Endometrium (tissue), 2 donors: ENCODE results near the gene PRSS21.

Experiments
- FAIRE-seq: peaks from 2 replicates; lab custom pipeline; 2012; peaks lifted over from hg19 to GRCh38; lab: Jason Lieb, UNC
- donor health status: control.
- donor health status: control.

Gene PRSS21

DNA sequence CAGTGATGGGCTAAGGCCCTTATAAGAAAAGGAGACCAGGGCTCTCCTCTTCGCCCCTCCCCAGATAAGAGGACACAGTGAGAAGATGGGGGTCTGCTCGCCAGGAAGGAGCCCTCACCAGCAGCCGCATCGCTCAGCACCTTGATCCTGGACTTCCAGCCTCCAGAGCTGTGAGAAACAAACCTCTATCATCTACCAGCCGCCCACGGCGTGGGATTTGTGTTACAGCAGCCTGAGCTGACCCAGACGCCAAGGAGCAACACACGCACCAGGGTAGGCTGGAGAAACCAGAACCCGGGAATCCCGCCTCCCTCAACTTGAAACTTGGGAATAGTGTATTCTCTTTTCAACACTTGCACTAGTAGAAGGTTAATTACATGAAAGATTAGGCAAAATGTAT lies 8.9 kb downstream of the PRSS21 start:
- no peak for FAIRE-seq

DNA sequence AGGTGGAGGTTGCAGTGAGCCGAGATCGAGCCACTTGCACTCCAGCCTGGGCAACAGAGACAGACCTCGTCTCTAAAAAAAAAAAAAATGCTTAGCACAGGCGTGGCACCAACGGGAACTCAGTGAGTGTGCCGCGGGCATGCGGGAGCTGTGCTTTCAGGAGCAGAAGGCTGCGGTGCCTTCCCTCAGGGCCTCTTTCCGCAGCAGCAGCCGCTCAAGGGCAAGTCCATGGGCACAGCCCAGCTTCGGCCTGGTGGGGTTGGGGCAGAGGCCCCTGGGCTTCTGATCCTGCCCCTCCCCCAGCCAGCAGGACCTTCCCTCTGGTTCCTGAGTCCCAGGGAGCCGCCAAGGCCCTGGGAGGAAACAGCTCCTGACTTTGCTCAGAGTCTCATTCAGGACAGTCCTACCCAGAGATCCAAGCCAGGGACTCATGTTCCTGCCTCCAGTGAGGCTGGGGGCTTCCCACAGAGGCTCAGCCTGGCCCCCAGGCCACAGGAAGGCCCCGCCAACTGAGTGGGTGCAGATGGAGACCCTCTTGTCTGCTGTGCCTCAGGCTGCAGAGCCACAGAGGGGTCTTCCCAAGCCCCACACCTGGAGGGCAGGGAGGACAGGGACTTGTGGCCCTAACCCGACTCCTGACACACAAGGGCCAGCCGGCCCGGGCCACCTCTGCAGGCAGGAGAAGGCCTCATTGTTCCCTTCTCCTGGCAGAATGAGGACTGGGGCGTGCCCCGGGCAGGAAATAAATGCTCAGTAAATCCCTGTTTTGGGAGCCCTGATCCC lies 9.7 kb downstream of the PRSS21 start:
- FAIRE-seq: no peak

DNA sequence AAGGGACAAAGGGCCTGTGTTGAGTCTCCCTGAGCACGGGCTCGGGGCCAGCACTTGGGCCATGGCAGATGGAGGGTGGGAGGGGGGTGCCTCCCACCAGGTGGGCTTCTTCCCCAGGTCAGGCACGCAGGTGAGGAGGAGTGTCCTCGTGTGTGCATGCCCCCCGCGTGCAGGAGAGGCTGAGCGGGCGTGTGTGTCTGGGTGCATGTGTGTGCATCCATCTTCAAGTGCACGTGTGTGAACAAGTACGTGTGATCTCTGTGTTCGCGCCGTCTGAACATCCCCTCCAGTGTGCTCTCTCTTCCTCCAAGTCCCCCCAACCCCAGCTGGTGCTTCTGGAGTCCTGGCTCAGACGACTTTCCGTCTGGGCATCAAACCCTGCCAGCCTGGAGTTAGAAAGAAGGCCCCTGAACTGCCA lies 10.3 kb downstream of the PRSS21 start:
- FAIRE-seq: no peak

DNA sequence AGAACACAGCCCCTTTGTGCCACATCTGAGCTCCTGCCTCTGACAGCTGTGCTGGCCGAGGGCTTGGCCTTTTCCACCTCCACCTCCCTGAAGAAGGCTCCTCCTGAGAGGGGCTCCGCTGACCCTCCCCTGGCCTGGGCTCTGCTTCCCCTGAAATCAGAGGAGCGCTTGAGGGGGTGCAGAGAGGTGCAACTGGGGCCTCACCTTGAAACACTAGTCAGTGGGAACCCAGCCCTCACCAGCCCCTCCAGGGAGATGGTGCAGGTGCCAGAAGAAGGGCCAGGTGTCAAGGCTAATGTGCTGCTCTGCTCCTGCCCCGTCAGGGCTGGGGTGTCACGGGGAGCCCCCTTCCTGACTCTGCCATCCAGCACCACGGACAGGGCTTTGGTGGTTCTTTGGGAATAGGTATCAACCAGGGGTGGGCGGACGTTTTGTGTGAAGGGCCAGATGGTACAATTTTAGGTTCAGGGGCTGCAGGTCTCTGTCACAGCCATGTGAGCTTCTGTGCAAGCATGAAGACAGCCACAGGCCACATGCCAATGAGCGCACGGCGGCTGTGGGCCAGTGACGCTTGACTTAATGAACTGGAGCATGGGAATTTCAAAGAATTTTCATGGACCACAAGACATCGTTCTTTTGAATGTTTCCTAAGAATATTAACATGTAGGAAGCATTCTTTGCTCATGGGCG lies 10.9 kb downstream of the PRSS21 start:
- FAIRE-seq: no peak

DNA sequence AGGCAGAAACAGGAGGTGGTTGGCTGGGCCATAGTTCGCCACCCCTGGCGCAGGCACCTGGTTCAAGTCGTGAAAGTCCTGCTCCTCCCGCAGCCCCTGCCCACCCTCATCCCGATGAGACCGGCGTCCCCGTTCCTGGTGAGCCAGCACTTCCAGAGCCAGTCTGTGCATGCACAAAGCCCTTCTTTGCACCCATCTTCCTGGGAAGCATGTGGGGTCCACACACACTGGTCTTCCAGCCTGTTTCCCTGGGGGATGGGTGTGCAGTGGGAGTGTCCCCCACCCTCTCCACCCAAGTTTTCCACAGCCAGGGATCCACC lies 11.4 kb downstream of the PRSS21 start:
- FAIRE-seq: no peak

DNA sequence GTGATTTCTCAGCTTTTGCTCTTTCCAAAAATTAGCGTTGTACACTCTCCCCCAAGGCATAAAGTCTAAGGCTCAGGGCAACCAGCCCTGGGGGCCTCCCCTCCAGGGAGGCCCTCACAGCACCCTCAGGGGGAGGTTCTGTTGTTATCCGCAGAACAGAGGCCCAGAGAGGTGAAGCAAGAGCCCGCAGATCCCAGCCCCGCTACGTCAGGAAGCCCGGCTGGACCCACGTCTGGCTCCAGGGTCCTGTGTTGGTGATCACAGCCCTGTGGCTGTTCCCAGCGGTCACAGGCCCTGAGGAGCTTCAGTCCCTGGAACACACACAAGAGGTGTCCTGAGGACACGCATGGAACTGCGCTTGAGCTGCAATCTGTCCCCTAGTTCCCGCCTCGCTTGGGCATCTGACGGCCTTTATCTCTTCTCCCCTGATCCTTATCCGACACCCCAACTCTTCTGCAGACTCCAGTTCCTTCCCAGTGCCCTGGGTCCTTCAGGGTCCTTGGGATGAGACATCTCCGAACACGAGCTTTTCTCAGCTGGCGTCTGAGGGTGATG lies 11.9 kb downstream of the PRSS21 start:
- FAIRE-seq: no peak

DNA sequence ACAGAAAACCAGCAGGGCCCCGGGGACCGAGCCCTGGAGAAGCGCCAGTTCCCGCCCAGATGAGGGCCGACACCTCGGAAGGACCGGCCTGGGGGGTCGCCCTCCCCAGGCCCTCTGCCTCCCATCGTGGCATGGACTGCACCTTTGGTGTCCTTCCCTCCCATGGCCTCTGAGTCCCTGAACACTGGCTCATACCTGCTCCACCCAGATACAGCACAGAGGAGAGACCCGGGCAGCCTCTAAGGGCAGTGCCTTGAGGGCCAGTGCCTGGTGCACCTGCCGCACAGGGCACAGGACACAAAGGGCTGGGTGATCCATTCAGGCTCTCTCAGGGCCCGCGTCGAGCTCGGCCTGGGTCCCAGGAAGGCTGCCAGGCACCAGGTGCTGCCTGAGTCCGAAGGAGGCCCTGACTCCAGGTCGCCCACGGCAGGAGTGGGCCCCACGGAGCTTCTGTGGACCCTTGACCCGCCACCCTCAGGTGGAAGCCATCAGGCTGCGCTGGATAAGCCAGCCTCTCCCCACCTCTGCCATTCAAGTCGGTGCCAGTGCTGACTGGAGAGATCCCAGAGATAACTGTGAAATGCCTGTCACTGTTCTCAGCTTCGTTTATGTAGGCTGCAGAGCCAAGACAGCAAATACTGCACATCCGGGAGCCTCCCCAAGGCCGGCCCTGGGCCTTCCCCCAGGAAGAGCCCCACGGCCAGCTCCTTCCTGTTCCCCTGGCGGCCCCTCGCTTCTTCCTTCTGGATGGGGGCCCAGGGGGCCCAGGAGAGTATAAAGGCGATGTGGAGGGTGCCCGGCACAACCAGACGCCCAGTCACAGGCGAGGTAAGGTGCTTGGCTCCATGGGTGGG lies 12.7 kb downstream of the PRSS21 start, which contains the start of gene ZG16B:
Gene ZG16B (plus strand): TSS at position 803 of the 854 bp plus-strand sequence. CDS start 139 bp downstream, outside the sequence.
- FAIRE-seq: no peak

DNA sequence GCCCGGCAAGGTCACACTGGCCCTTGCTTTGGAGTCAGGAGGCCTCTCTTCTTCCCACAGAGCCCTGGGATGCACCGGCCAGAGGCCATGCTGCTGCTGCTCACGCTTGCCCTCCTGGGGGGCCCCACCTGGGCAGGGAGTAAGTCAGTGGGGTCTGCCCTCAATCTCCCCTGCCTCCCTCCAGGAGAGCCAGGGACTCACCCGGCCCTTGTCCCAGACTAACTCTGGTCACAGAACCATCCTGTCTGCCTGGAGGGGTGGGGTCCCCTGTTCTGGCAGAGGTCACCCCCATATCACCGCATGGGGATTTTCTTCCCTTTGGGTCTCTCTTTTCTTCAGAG lies 13.3 kb downstream of the PRSS21 start:
- FAIRE-seq: no peak

DNA sequence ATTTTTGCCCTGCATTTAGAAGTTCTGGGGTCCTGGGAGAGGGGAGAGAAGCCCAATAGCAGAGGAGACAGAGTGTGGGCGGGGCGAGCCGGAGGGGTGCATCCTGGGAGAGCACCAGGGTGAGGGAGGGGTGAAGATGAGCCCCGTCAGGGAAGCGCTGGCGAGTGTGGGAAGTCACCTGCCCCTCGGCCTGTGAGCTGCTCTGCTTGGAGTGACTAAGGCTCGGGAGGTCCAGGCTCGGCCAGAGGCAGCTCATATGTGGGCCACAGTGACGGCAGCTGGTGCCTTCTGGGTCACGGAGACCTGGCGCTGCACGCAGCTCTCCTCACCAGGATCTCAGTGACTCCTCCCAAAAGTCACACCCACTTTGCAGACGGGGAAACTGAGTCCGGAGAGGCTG lies 14.2 kb downstream of the PRSS21 start:
- no peak for FAIRE-seq

DNA sequence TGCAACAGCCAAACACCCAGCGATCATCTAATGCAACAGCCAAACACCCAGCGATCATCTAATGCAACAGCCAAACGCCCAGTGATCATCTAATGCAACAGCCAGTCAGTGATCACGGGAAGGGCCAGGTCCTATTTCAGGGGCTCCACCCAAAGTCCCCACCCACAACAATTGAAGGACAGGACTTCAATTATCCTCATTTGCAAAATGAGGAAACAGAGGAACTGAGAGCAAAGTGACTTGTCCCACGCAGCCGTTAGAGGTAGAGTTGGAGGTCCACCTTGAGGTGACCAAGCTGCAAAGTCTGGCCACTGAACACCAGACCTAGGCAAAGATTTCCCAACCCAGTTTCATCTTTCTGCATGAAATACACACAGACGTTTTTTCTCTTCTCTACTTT lies 16.7 kb downstream of the PRSS21 start:
- no peak for FAIRE-seq

DNA sequence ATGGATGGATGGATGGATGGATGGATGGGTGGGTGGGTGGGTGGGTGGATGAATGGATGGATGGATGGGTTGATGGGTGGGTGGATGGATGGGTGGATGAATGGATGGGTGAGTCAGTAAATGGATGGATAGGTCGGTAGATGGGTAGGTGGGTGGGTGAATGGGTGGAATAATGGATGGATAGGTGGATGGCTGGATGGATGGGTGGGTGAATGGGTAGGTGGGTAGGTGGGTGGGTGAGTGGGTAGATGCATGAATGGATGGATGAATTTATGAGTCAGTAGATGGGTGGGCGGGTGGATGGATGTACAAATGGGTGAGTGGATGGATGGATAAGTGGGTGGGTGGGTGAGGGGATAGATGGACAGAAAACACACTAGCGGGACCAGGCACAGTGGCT lies 17.9 kb downstream of the PRSS21 start:
- FAIRE-seq: no peak

DNA sequence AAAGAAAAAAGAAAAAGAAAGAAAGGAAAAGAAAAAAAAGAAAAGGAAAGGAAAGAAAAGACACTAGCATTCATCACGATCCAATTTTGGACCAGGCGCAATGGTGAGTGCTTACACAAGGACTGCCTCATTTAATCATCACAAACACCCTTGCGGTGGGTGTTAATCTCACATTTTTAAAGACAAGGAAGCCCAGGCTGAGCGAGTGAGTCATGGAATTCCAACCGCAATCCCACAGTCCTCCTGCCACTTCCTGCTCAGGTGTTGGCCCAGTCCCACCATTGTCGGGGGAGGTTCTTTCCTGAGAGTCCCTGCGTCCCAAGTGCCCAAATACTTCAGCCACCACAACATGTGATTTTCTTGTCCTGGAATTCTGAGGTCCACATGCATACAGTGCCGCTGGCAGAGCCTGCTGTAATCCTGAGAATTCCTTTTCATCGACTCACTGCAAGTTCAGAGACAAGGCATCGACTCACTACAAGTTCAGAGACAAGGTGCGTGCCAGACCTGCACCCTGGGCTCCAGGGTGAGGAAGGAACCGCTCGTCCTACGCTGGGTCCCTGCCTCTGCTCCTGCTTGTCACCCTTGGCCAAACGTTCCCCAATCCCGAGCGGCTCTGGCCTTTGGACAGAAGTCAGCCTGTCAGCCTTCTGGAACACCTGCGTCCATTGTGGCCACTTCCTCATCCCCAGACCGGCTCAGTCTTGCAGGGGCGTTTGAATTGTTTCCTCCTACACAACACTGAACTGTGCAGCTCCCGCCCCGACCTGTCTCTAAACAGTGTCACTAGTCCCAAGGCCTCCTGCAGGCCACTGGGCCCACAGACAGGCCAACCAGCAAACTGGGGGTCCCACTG lies 18.8 kb downstream of the PRSS21 start:
- no peak for FAIRE-seq

DNA sequence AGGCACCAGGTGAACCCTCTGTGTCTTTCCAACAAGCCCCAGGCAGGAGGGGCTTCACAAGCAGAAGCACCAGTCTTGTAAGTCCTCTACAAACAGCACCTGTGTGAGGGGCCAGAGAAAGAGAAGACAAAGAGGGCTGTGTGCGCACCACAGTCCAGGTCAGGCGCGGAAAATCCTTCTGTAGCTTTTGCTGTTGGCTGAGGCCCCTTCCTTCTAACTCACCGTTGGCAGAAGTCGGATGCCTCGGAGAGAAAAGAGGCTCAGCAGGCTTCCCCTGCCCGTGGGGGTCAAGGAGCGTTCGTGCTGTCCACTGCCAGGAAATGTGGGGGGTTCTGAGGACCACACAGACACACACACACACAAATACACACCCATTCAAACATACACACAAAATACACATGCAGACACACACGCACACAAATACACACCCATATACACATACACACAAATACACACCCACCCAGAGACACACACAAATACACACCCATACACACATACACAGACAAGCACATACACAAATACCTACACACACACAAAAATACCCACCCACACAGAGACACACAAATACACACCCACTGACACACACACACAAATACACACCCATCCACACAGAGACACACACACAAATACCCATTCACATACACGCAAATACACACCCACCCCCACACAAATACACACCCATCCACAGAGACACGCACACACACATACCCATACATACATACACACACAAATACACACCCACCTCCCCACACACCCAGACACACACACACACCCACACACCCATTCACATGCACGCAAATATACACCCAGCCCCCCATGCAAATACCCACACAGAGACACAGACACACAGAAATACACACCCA lies 19.8 kb downstream of the PRSS21 start:
- FAIRE-seq: no peak

DNA sequence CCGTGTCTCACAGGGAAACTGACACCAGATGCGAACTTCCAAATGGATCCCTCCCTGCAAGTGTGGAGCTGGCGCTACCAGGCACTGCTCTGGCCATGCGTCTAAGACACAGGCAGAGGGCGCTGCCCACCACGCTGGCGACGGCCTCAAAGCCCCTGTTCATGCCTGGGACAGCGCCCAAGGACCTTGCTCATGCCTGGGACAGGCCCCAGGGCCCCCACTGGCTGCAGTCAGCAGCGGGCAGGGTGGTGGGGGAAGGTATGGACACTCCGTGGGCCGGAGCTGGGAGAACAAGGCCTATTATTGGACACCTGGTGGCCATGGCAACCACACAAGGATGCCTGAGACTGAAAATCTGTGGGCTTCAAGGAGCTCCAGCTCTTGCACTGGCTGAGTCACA lies 21.9 kb downstream of the PRSS21 start:
- no peak for FAIRE-seq

DNA sequence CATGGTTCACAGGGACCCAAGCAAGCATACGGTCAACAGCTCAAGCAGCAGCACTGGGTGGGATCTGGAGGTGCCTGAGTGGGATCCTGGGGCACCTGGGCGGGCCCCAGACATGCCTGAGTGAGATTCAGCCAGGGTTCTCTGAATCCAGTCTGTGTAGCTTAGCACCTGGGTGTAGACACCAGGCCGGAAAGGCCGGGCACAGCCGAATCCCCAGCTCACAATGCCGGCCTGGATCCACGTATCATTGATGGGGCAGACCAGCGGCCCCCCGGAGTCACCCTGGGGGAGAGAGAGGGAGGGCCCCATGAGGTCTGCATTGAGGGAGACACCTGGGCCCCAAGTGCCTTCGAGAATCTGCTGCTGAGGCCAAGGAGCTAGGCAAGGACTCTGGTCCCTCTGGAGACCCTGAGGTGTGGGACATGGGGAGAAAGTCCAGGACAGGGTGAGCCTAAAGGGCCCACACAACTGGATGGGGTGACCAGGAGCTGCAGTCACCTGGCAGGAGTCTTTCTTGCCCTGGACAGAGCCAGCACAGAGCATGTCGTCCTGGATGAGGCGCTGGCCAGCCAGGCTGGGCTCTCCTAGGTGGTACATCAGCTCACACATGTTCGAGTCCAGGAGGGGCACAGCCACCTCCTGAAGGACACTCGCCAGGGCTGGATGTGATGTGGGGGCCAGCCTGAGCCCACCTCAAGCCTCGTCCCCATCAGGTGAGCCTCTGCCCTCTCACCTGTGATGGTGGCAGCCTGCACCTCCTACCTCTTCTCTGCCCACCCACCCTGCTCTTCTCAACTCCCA lies 22.8 kb downstream of the PRSS21 start:
- FAIRE-seq: no peak

DNA sequence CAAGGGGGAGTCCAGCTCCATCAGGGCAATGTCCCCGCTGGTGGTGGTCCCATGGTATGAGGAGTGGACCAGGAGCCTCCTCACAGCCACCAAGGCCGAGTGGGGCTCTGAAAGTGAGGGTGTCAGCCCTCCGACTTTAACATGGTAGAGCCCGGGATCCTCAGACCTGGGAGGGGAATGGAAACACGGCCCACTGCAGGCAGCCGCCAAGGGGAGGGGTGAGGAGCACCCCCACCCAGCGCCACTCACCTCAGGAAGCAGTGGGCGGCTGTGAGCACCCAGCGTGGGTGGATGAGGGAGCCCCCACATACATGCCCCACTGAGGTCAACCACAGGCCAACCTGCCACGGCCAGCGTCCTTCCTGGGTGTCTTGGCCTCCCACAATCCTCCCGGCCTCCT lies 23.9 kb downstream of the PRSS21 start:
- no peak for FAIRE-seq

DNA sequence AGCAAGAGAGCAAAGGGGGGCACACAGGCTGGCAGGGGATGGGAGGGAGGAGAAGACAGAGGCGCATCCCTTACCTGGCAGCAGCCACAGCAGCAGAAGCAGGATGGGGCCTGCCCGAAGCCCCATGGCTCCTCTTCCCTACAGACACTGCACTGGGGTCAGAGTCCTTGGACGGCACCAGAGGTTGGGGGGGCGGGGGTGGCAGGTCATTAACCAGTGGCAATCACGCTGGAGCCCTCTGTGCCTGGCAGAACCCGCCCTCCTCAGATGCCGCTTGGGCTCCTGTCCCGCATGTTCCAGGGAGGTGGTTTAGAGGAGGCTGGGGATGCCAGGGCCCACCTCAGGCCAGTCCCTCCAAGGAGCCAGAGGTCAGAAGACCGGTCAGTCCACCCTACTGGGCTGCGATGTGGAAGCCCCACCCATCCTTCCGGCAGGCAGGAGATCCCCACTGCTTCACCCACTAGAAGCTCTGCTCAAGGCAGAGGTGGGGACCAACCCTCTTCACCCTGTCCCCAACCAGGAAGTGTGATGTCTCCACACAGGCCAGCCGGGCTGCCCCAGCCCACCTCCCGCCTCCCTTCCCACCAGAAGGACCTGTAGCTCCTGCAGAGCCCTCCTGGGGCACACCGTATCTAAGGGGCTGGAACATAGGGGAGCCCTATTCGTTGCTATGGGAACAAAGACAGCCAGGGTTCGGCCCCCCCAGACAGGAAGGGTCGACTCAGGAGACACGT lies 24.7 kb downstream of the PRSS21 start:
- no peak for FAIRE-seq

DNA sequence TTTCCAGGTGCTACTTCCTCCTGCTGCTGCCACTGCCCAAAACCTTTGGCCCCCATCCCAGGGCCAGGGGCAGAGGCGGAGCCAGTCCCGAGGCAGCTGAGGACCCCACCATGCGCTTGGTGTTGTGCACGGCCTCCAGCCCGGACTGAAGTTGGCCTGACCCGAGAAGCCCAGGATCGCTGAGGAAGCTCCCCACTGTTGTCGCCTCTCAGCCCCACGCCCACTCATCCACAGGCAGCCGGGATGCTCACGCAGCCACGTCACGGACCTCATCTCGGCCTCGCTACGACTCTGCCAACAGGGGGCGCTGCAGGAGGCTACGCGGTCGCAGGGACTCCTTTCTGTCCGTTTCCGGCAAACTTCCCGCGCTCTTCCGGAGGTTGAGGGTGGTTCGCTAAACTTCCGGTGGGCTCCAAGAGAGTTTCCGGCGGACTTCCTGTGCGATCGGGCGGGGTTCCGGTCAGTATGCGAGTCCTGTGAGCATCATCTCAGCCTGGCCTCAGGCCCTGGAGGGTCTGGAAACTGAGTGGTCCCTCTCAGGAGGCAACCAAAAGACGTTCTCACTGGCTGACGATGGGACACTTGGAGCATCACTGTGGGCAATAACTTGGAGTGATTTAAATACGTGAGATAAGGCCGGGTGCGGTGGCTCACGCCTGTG lies 25.4 kb downstream of the PRSS21 start:
- no peak for FAIRE-seq

DNA sequence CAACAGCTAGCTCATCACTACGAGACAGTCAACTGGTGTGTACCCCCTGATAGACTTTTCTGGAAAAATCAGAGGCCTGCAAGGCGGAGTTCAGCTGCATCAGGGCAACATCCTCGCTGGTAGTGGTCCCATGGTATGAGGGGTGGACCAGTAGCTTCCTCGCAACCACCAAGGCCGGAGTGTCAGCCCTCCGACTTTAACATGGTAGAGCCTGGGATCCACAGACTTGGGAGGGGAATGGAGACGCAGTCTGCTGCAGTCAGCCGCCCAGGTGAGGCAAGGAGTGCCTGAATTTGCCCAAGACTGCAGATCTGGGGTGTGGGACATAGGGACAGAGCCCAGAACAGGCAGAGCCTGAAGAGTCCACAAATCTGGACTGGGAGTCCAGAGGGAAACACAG lies 26.5 kb downstream of the PRSS21 start:
- FAIRE-seq: no peak
